ENCODE measurements around the gene CCDC138.

Gene CCDC138

GRCh38 chr2:108833219-108833618 lies 46.6 kb downstream of the CCDC138 start:
- no peak for DNase-seq (ENCODE audit: insufficient read length)
- FAIRE-seq, result no peak
- TF ChIP-seq TAF1 (IDR thresholded peaks at IDR 0.05; ENCODE audit: borderline replicate concordance, low read depth, low read length) (no peak), POLR2A (IDR thresholded peaks at IDR 0.05; ENCODE audit: low read depth, low read length) (no peak), POLR2AphosphoS5 (IDR thresholded peaks at IDR 0.05; ENCODE audit: low read depth, low read length) (no peak)

- TF ChIP-seq POLR2A (IDR thresholded peaks at IDR 0.05; ENCODE audit: low read depth, low read length) (no peak), POLR2AphosphoS5 (IDR thresholded peaks at IDR 0.05; ENCODE audit: low read depth, low read length) (no peak), TAF1 (IDR thresholded peaks at IDR 0.05; ENCODE audit: borderline replicate concordance, low read depth, low read length) (no peak)
- FAIRE-seq (no peak), DNase-seq (ENCODE audit: insufficient read length) (no peak)
These were observed 48.0 kb downstream of the CCDC138 start for GRCh38 chr2:108834620-108835019.

- TF ChIP-seq TAF1 (IDR thresholded peaks at IDR 0.05; ENCODE audit: borderline replicate concordance, low read depth, low read length), result no peak
- TF ChIP-seq POLR2AphosphoS5 (IDR thresholded peaks at IDR 0.05; ENCODE audit: low read depth, low read length), result no peak
- TF ChIP-seq POLR2A (IDR thresholded peaks at IDR 0.05; ENCODE audit: low read depth, low read length), result no peak
- DNase-seq (ENCODE audit: insufficient read length) (no peak), FAIRE-seq (no peak)
These were observed 48.5 kb downstream of the CCDC138 start for GRCh38 chr2:108835040-108835439.

- TF ChIP-seq POLR2AphosphoS5 (IDR thresholded peaks at IDR 0.05; ENCODE audit: low read depth, low read length) (no peak), TAF1 (IDR thresholded peaks at IDR 0.05; ENCODE audit: borderline replicate concordance, low read depth, low read length) (no peak)
- DNase-seq (ENCODE audit: insufficient read length) (no peak), FAIRE-seq (no peak)
These were observed 50.6 kb downstream of the CCDC138 start for GRCh38 chr2:108837198-108837597.

- DNase-seq (ENCODE audit: insufficient read length) (no peak), FAIRE-seq (no peak)
- TF ChIP-seq POLR2A (IDR thresholded peaks at IDR 0.05; ENCODE audit: low read depth, low read length), result no peak
- no peak for TF ChIP-seq TAF1 (IDR thresholded peaks at IDR 0.05; ENCODE audit: borderline replicate concordance, low read depth, low read length)
- TF ChIP-seq POLR2AphosphoS5 (IDR thresholded peaks at IDR 0.05; ENCODE audit: low read depth, low read length), result no peak
These were observed 54.9 kb downstream of the CCDC138 start for GRCh38 chr2:108841506-108841905.

- DNase-seq (ENCODE audit: insufficient read length) (no peak), FAIRE-seq (no peak)
- no peak for TF ChIP-seq POLR2AphosphoS5 (IDR thresholded peaks at IDR 0.05; ENCODE audit: low read depth, low read length)
- no peak for TF ChIP-seq POLR2A (IDR thresholded peaks at IDR 0.05; ENCODE audit: low read depth, low read length)
- no peak for TF ChIP-seq TAF1 (IDR thresholded peaks at IDR 0.05; ENCODE audit: borderline replicate concordance, low read depth, low read length)
These were observed 59.4 kb downstream of the CCDC138 start for GRCh38 chr2:108845923-108846322.

GRCh38 chr2:108847000-108847399 lies 60.4 kb downstream of the CCDC138 start:
- no peak for DNase-seq (ENCODE audit: insufficient read length)
- TF ChIP-seq POLR2AphosphoS5 (IDR thresholded peaks at IDR 0.05; ENCODE audit: low read depth, low read length) (no peak), POLR2A (IDR thresholded peaks at IDR 0.05; ENCODE audit: low read depth, low read length) (no peak), TAF1 (IDR thresholded peaks at IDR 0.05; ENCODE audit: borderline replicate concordance, low read depth, low read length) (no peak)
- FAIRE-seq, result no peak

GRCh38 chr2:108852375-108852774 lies 65.8 kb downstream of the CCDC138 start:
- FAIRE-seq (no peak), DNase-seq (ENCODE audit: insufficient read length) (no peak)
- TF ChIP-seq POLR2A (IDR thresholded peaks at IDR 0.05; ENCODE audit: low read depth, low read length) (no peak), POLR2AphosphoS5 (IDR thresholded peaks at IDR 0.05; ENCODE audit: low read depth, low read length) (no peak), TAF1 (IDR thresholded peaks at IDR 0.05; ENCODE audit: borderline replicate concordance, low read depth, low read length) (no peak)

- FAIRE-seq, result no peak
- no peak for DNase-seq (ENCODE audit: insufficient read length)
- no peak for TF ChIP-seq TAF1 (IDR thresholded peaks at IDR 0.05; ENCODE audit: borderline replicate concordance, low read depth, low read length)
These were observed 66.8 kb downstream of the CCDC138 start for GRCh38 chr2:108853421-108853820.

- FAIRE-seq (peak; percentile 30), DNase-seq (ENCODE audit: insufficient read length) (no peak)
- no peak for TF ChIP-seq POLR2AphosphoS5 (IDR thresholded peaks at IDR 0.05; ENCODE audit: low read depth, low read length)
- no peak for TF ChIP-seq TAF1 (IDR thresholded peaks at IDR 0.05; ENCODE audit: borderline replicate concordance, low read depth, low read length)
- no peak for TF ChIP-seq POLR2A (IDR thresholded peaks at IDR 0.05; ENCODE audit: low read depth, low read length)
These were observed 67.9 kb downstream of the CCDC138 start for GRCh38 chr2:108854484-108854883.

GRCh38 chr2:108855194-108855593 lies 68.6 kb downstream of the CCDC138 start:
- no peak for DNase-seq (ENCODE audit: insufficient read length)
- TF ChIP-seq POLR2A (IDR thresholded peaks at IDR 0.05; ENCODE audit: low read depth, low read length) (no peak), POLR2AphosphoS5 (IDR thresholded peaks at IDR 0.05; ENCODE audit: low read depth, low read length) (no peak), TAF1 (IDR thresholded peaks at IDR 0.05; ENCODE audit: borderline replicate concordance, low read depth, low read length) (no peak)
- FAIRE-seq, result no peak

- TF ChIP-seq POLR2A (IDR thresholded peaks at IDR 0.05; ENCODE audit: low read depth, low read length) (no peak), TAF1 (IDR thresholded peaks at IDR 0.05; ENCODE audit: borderline replicate concordance, low read depth, low read length) (no peak), POLR2AphosphoS5 (IDR thresholded peaks at IDR 0.05; ENCODE audit: low read depth, low read length) (no peak)
- no peak for FAIRE-seq
- DNase-seq (ENCODE audit: insufficient read length), result no peak
These were observed 72.3 kb downstream of the CCDC138 start for GRCh38 chr2:108858894-108859293.

GRCh38 chr2:108866041-108866440 lies 79.5 kb downstream of the CCDC138 start:
- FAIRE-seq, result no peak
- TF ChIP-seq POLR2AphosphoS5 (IDR thresholded peaks at IDR 0.05; ENCODE audit: low read depth, low read length) (no peak), TAF1 (IDR thresholded peaks at IDR 0.05; ENCODE audit: borderline replicate concordance, low read depth, low read length) (no peak), POLR2A (IDR thresholded peaks at IDR 0.05; ENCODE audit: low read depth, low read length) (no peak)
- no peak for DNase-seq (ENCODE audit: insufficient read length)
